NCI-H1092 (cell line): ENCODE results near the gene KLHL29.

Experiments
- DNase-seq: peaks from one replicate; lab custom pipeline; 2025; lab: John Stamatoyannopoulos, UW

The KLHL29 gene

GRCh38 chr2:23495661-23496114 lies 110.7 kb downstream of the KLHL29 start:
- no peak for DNase-seq

DNA sequence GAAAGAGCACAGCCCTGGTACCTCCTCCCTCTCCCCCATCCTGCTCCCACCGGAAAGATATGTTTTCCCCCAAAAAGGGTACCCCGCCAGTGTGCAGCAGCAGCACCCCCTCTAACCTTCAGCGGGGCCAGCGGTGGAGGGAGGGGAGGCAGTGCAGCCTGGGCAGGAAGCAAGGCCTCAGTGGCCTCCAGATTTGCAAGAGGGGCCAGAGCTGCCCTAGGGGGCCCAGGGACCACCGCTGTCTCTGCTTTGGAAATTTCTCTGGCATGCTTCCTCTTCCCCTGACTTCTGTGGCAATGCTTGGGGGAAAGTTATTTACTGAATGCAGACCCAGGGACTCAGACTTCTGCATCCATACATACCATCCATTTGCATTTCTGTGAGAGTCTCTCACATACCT lies 111.5 kb downstream of the KLHL29 start:
- DNase-seq: no peak

DNA sequence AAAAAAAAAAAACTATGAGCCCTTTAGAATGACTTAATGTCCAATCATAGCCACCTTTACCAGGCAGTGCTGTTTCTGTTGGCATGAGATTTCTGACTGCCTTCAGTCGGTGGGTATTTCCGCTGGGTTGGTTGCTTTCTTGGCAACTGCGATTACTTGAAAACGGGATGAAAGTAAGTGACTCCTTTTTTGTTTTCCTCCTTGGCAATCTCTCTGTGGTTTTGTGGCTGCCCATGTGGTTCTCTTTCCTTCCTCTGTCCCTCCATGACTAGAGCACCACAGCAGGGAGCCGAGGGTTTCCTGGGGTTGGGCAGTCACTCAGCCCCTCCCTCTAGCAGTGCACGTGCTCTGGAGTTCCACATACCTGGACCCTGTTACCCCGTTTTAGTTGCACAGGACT lies 112.1 kb downstream of the KLHL29 start:
- no peak for DNase-seq

- no peak for DNase-seq
Measured at GRCh38 chr2:23497536-23497935, 112.6 kb downstream of the KLHL29 start.

- no peak for DNase-seq
Measured at GRCh38 chr2:23498943-23499342, 114.0 kb downstream of the KLHL29 start.

- no peak for DNase-seq
Measured at GRCh38 chr2:23499439-23499838, 114.5 kb downstream of the KLHL29 start.

GRCh38 chr2:23500836-23501235 lies 115.9 kb downstream of the KLHL29 start:
- no peak for DNase-seq

- no peak for DNase-seq
Measured at GRCh38 chr2:23502096-23502495, 117.1 kb downstream of the KLHL29 start.

DNA sequence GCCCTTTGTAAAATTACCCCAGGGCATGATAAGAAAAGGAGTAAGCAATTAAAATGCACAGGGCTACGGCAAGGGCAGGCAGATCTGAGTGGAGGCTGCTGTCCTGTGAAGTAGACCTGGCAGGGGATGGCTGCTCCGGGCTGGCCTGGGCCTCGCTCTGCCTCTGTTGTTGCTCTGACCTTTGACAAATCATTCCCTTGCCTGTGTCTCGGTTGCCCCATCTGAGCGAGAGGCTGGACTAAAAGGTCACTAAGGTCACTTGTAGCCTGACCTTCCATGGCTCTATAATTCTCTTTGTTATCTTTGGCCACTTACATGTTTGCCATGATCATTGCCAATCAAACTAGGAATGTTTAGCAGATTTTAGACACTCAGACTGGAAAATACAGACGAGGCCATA lies 118.1 kb downstream of the KLHL29 start:
- no peak for DNase-seq

GRCh38 chr2:23503682-23504081 lies 118.7 kb downstream of the KLHL29 start:
- no peak for DNase-seq

GRCh38 chr2:23504591-23504990 lies 119.6 kb downstream of the KLHL29 start:
- DNase-seq: no peak

DNA sequence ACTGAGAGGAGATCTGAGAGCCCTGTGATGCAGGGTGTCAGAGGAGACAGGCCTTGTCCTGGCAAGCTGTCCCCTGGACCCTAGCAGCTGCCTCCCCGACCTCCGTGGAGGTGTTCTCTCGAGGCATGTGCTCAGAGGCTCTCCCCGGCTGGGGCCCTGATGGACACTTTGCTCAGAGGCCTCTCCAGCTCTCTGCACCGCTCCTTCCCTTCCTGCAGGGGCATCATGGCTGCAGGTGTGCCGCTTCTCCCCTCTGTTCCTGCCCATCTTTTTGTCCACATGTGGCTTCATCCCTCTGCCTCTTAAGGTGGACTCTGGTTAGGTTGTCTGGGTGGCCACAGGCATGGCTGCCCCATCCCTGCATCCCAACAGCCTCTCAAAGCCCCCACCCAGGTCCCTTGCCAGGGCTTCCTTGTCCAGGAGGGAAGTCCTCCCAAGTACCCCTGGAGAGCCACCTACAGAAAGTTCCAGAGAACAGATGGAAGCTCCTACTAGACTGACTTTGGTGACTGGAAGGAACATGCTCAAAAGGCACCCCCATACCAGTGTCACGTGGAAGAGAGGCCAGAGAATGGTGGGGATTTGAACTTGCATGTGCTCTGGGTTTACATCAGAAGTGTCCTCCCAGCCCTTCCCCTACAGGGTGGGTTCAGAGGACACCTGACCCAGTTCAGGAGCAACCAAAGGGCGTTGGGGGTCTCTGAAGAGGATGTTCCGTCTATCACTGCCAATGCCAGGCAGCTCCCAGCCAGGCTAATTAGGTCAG lies 120.4 kb downstream of the KLHL29 start:
- no peak for DNase-seq

GRCh38 chr2:23505984-23506380 lies 121.0 kb downstream of the KLHL29 start:
- DNase-seq: no peak

GRCh38 chr2:23506531-23507266 lies 121.7 kb downstream of the KLHL29 start:
- no peak for DNase-seq

DNA sequence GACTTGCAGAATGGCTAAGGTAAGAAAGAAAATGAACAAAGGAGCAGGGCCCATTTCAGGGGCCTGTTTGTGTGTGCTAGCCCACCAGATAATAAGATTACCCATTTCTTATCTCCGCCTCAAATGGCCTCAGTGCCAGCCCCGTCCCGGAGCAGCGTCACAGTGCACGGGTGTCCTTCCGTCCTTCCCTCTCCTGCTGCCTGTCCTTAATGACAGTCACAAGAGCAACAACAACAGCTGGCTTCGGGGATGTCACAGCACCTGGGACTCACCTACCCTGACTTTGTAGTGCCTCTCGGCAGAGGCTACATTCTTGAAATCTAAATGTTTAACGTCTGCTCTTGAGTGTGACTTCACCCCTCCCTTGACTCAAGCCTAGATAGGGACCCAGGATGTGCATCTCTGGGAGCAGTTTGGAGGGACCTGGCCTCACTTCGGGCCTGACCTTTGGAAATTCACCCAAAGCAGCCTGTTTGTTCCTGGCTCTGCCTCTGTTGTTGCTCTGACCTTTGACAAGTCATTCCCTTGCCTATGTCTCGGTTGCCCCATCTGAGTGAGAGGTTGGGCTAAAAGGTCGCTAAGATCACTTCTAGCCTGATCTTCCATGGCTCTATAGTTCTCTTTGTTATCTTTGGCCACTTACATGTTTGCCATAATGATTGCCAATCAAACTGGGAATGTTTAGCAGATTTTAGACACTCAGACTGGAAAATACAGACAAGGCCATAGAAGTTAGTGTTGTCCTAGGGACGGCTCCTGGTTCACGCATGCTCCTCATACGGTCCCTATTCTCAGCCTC lies 122.5 kb downstream of the KLHL29 start:
- no peak for DNase-seq

GRCh38 chr2:23508066-23508390 lies 123.0 kb downstream of the KLHL29 start:
- DNase-seq: no peak

GRCh38 chr2:23509103-23509502 lies 124.1 kb downstream of the KLHL29 start:
- no peak for DNase-seq

- DNase-seq: no peak
Measured at GRCh38 chr2:23509596-23510292, 124.8 kb downstream of the KLHL29 start.

DNA sequence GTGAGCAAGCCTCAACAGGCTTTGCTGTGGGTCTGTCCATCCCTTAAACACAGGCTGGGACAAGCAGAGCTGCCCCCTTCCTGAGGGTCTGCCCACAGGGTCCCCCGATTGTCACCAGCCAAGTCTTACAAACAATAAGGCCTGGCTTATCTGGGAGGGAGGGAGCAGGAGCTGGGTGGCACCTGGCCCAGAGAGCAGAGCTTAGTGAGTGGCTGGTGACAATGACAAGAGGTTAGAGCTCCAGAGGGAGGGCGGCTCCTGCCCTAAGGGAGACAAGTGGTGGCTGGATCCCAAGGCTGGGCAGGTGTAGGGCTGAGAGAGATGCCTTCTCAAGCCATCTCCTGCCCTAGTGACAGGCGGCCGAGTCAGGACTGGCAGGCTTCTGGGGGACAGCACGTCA lies 125.5 kb downstream of the KLHL29 start:
- DNase-seq: no peak

- DNase-seq: no peak
Measured at GRCh38 chr2:23512778-23513177, 127.8 kb downstream of the KLHL29 start.

- DNase-seq: no peak
Measured at GRCh38 chr2:23513245-23513871, 128.4 kb downstream of the KLHL29 start.
